ENCODE results near the gene GFER.

Gene GFER

GRCh38 chr16:1991948-1992703 lies 8.1 kb downstream of the GFER start:
- Histone ChIP-seq H3K4me3 (ENCODE audit: low read length) (peak overlapping the region; percentile 51), H3K27me3 (ENCODE audit: control insufficient read depth, insufficient read depth, low read length) (peaks cover 24% of the 10 kb centered on the region), H3K27ac (ENCODE audit: low read depth, low read length) (no peak overlapping the region), H3K36me3 (ENCODE audit: control insufficient read depth, insufficient read depth, low read length) (peaks cover 1% of the 10 kb centered on the region), H3K4me1 (ENCODE audit: control insufficient read depth, insufficient read depth, low read length) (peaks cover 1% of the 10 kb centered on the region), H3K9ac (ENCODE audit: low read length) (no peak overlapping the region)

DNA sequence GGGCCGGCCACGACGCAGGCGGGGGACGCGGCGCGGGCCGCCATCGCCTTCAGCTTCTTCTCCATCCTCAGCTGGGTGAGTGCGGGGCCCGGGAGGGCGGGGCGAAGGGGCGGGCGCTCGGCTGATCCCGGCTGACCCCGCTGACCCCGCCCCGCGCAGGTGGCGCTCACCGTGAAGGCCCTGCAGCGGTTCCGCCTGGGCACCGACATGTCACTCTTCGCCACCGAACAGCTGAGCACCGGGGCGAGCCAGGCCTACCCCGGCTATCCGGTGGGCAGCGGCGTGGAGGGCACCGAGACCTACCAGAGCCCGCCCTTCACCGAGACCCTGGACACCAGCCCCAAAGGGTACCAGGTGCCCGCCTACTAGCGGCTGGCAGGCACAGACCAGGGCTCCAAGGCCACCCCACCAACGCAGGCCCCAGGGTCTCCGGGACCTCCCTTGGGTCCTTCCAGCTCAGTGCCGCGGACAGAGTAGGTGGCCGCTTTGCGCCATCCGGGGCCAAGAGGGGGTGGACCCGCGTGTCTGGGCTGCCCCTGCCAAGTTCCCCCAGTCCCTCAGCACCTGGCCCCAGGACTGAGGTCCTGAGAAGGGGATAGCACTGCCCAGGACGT lies 8.8 kb downstream of the GFER start:
- H3K4me1 ChIP-seq (ENCODE audit: control insufficient read depth, insufficient read depth, low read length) = peaks cover 3% of the 10 kb centered on the region
- H3K27me3 ChIP-seq (ENCODE audit: control insufficient read depth, insufficient read depth, low read length) = peaks cover 24% of the 10 kb centered on the region
- no peak overlapping the region for H3K4me3 ChIP-seq (ENCODE audit: low read length)
- H3K27ac ChIP-seq (ENCODE audit: low read depth, low read length) = no peak overlapping the region
- no peak overlapping the region for H3K9ac ChIP-seq (ENCODE audit: low read length)
- H3K36me3 ChIP-seq (ENCODE audit: control insufficient read depth, insufficient read depth, low read length) = no peaks in the 10 kb centered on the region

DNA sequence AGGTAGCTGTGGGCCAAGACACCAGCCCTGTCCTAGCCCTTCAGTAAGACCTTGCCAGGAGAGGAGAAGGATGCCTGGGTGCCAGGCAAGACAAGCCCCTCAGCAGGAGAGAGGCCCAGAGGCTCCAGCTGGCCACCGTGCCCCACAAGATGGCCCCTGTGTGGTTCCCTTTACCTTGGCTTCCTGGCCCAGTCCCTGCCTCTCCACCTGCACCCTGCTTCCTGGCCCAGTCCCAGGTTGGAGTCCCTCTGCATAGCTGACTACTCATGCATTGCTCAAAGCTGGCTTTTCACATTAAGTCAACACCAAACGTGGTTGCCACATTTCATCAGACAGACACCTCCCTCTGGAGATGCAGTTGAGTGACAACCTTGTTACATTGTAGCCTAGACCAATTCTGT lies 9.7 kb downstream of the GFER start:
- peaks cover 22% of the 10 kb centered on the region for H3K27me3 ChIP-seq (ENCODE audit: control insufficient read depth, insufficient read depth, low read length)
- H3K4me1 ChIP-seq (ENCODE audit: control insufficient read depth, insufficient read depth, low read length) = peaks cover 5% of the 10 kb centered on the region
- no peak overlapping the region for H3K27ac ChIP-seq (ENCODE audit: low read depth, low read length)

GRCh38 chr16:1997494-1998359 lies 13.7 kb downstream of the GFER start:
- peaks cover 24% of the 10 kb centered on the region for H3K36me3 ChIP-seq (ENCODE audit: control insufficient read depth, insufficient read depth, low read length)
- no peak overlapping the region for H3K9ac ChIP-seq (ENCODE audit: low read length)
- peak overlapping the region; percentile 47 for H3K27ac ChIP-seq (ENCODE audit: low read depth, low read length)

More for the DNA sequence above, 9.7 kb downstream of the GFER start:
- peaks cover 3% of the 10 kb centered on the region for H3K36me3 ChIP-seq (ENCODE audit: control insufficient read depth, insufficient read depth, low read length)
- no peak overlapping the region for H3K9ac ChIP-seq (ENCODE audit: low read length)
- no peak overlapping the region for H3K4me3 ChIP-seq (ENCODE audit: low read length)

GRCh38 chr16:1998360-1998835 lies 14.4 kb downstream of the GFER start:
- H3K9ac ChIP-seq (ENCODE audit: low read length) = no peak overlapping the region
- H3K36me3 ChIP-seq (ENCODE audit: control insufficient read depth, insufficient read depth, low read length) = peaks cover 29% of the 10 kb centered on the region
- no peak overlapping the region for H3K27ac ChIP-seq (ENCODE audit: low read depth, low read length)
- H3K4me3 ChIP-seq (ENCODE audit: low read length) = no peak overlapping the region
- H3K27me3 ChIP-seq (ENCODE audit: control insufficient read depth, insufficient read depth, low read length) = no peaks in the 10 kb centered on the region
- H3K4me1 ChIP-seq (ENCODE audit: control insufficient read depth, insufficient read depth, low read length) = peaks cover 5% of the 10 kb centered on the region

More at GRCh38 chr16:1997494-1998359, 13.7 kb downstream of the GFER start:
- Histone ChIP-seq H3K4me3 (ENCODE audit: low read length) (no peak overlapping the region), H3K4me1 (ENCODE audit: control insufficient read depth, insufficient read depth, low read length) (peaks cover 5% of the 10 kb centered on the region), H3K27me3 (ENCODE audit: control insufficient read depth, insufficient read depth, low read length) (no peaks in the 10 kb centered on the region)

GRCh38 chr16:1998852-1999801 lies 15.1 kb downstream of the GFER start:
- Histone ChIP-seq H3K9ac (ENCODE audit: low read length) (no peak overlapping the region), H3K36me3 (ENCODE audit: control insufficient read depth, insufficient read depth, low read length) (peaks cover 30% of the 10 kb centered on the region), H3K4me3 (ENCODE audit: low read length) (no peak overlapping the region), H3K27me3 (ENCODE audit: control insufficient read depth, insufficient read depth, low read length) (no peaks in the 10 kb centered on the region), H3K4me1 (ENCODE audit: control insufficient read depth, insufficient read depth, low read length) (peaks cover 8% of the 10 kb centered on the region), H3K27ac (ENCODE audit: low read depth, low read length) (no peak overlapping the region)

DNA sequence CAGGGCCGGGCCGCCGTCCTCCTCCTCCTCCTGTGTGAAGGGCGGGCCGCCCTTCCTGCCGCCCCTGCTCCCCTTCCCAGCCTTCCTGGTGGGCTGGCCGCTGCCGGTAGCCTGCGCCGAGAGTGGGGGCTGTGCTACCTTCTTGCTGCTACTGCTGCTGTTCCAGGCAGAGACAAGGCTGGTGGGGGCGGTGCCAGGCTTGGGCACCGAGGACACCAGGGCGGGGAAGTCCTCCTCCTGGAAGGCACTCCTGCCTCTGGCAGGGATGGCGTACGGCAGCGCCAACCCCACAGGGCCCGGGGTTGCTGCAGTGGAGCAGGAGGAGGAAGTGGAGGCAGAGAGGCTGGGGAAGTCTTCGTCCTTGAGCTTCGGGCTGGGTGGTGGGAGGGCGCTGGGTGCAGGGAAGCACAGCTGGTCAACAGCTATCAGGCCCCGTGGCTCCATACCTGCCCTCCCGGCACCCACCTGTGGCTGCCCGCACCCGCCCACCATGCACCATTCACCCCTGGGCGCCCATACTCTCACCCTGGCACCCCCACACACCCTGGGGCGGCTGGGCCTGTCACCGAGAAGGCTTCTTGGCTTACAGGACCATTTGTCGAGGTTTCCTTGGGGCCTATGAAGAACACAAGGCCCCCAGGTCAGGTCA lies 16.0 kb downstream of the GFER start:
- H3K27ac ChIP-seq (ENCODE audit: low read depth, low read length) = no peak overlapping the region
- peaks cover 30% of the 10 kb centered on the region for H3K36me3 ChIP-seq (ENCODE audit: control insufficient read depth, insufficient read depth, low read length)
- H3K4me1 ChIP-seq (ENCODE audit: control insufficient read depth, insufficient read depth, low read length) = peaks cover 13% of the 10 kb centered on the region
- no peaks in the 10 kb centered on the region for H3K27me3 ChIP-seq (ENCODE audit: control insufficient read depth, insufficient read depth, low read length)
- no peak overlapping the region for H3K9ac ChIP-seq (ENCODE audit: low read length)
- H3K4me3 ChIP-seq (ENCODE audit: low read length) = no peak overlapping the region

DNA sequence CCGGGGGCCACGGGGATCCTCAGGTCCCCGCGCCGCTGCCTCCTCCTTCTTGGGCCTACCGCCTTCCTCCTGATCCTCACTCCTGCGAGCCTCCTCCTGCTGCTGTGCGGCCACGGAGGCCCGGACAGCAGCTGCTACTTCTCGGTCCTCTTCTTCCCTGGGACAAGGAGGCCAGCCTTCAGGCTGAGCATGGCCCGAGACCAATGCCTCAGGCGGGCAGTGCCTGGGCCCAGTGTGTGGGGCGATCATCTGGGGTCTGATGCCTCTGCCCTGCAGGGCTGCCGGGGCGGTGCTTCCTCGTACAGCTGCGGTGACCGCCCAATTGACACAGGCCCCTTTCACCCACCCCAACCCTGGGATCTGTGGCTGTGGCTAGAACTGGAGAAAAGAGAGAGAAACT lies 17.0 kb downstream of the GFER start:
- no peaks in the 10 kb centered on the region for H3K27me3 ChIP-seq (ENCODE audit: control insufficient read depth, insufficient read depth, low read length)
- H3K9ac ChIP-seq (ENCODE audit: low read length) = no peak overlapping the region
- H3K27ac ChIP-seq (ENCODE audit: low read depth, low read length) = no peak overlapping the region
- peaks cover 30% of the 10 kb centered on the region for H3K36me3 ChIP-seq (ENCODE audit: control insufficient read depth, insufficient read depth, low read length)
- H3K4me1 ChIP-seq (ENCODE audit: control insufficient read depth, insufficient read depth, low read length) = peaks cover 14% of the 10 kb centered on the region
- H3K4me3 ChIP-seq (ENCODE audit: low read length) = no peak overlapping the region

GRCh38 chr16:2001456-2002355 lies 17.7 kb downstream of the GFER start:
- H3K27ac ChIP-seq (ENCODE audit: low read depth, low read length) = no peak overlapping the region
- peaks cover 14% of the 10 kb centered on the region for H3K4me1 ChIP-seq (ENCODE audit: control insufficient read depth, insufficient read depth, low read length)
- no peak overlapping the region for H3K4me3 ChIP-seq (ENCODE audit: low read length)
- H3K27me3 ChIP-seq (ENCODE audit: control insufficient read depth, insufficient read depth, low read length) = no peaks in the 10 kb centered on the region
- peaks cover 30% of the 10 kb centered on the region for H3K36me3 ChIP-seq (ENCODE audit: control insufficient read depth, insufficient read depth, low read length)
- H3K9ac ChIP-seq (ENCODE audit: low read length) = no peak overlapping the region

GRCh38 chr16:2002406-2003230 lies 18.6 kb downstream of the GFER start:
- Histone ChIP-seq H3K4me1 (ENCODE audit: control insufficient read depth, insufficient read depth, low read length) (peaks cover 13% of the 10 kb centered on the region), H3K27me3 (ENCODE audit: control insufficient read depth, insufficient read depth, low read length) (no peaks in the 10 kb centered on the region), H3K36me3 (ENCODE audit: control insufficient read depth, insufficient read depth, low read length) (peaks cover 31% of the 10 kb centered on the region), H3K4me3 (ENCODE audit: low read length) (no peak overlapping the region), H3K9ac (ENCODE audit: low read length) (no peak overlapping the region), H3K27ac (ENCODE audit: low read depth, low read length) (no peak overlapping the region)

All from rectal smooth muscle tissue (tissue), 1 donor.